Gastroesophageal sphincter (tissue), 4 donors: ENCODE measurements around the gene KRTDAP. TPM values are rescaled to one million over a fixed set of nuclear protein-coding genes. Genes with fewer than 3 reads are reported as not detected.

ENCODE experiments used
- ATAC-seq: fragments of 150-250 bp; one replicate; pipeline ENCODE4 v1.9.1; 2016; ENCODE audit warnings: mild to moderate bottlenecking, moderate library complexity
- H3K27ac ChIP-seq, 4 donors: fragments of 200-600 bp; sonication (generic) in 3 of 4; 1 replicate in 3 of 4; 2 replicates in 1 of 4; pipeline ENCODE4 v1.5.1; 2016 to 2019
- H3K27me3 ChIP-seq: fragments of 200-600 bp; sonication (generic); one replicate; pipeline ENCODE4 v1.5.1; 2019
- H3K36me3 ChIP-seq, 2 donors: fragments of 200-600 bp; sonication (generic); one replicate each; pipeline ENCODE4 v1.5.1; 2019; ENCODE audit warnings: control low read depth in 1 of 2
- H3K4me1 ChIP-seq, 3 donors: fragments of 200-600 bp; sonication (generic); 1 replicate in 2 of 3; 2 replicates in 1 of 3; pipeline ENCODE4 v1.5.1; 2016 to 2019; ENCODE audit warnings: control low read depth in 2 of 3
- H3K4me3 ChIP-seq, 2 donors: fragments of 200-600 bp; sonication (generic); one replicate each; pipeline ENCODE4 v1.5.1; 2019; ENCODE audit warnings: mild to moderate bottlenecking in 1 of 2, moderate library complexity in 1 of 2
- H3K9me3 ChIP-seq, 3 donors: fragments of 200-600 bp; sonication (generic); one replicate each; pipeline ENCODE4 v1.5.1; 2017 to 2019; ENCODE audit warnings: control low read depth in 2 of 3
- CTCF ChIP-seq, 4 experiments: fragments of 200-600 bp in 2 of 4; fragments of 450-650 bp in 2 of 4; sonication (generic) in 1 of 4; IDR thresholded peaks; one replicate each; pipeline ENCODE4 v1.5.1; 2017 to 2019; ENCODE audit warnings: antibody characterized with exemption in 4 of 4, mild to moderate bottlenecking in 2 of 4, moderate library complexity in 2 of 4
- EP300 ChIP-seq: sonication (generic); formaldehyde crosslinking; IDR thresholded peaks from one replicate; pipeline ENCODE4 v1.6.1; 2017; ENCODE audit warnings: antibody characterized with exemption, mild to moderate bottlenecking
- POLR2A ChIP-seq, 2 donors: fragments of 450-650 bp; IDR thresholded peaks; one replicate each; pipeline ENCODE4 v1.6.1; 2017; ENCODE audit warnings: antibody characterized with exemption in 2 of 2, mild to moderate bottlenecking in 2 of 2, moderate library complexity in 1 of 2
- POLR2AphosphoS5 ChIP-seq: sonication (generic); formaldehyde crosslinking; IDR thresholded peaks from one replicate; pipeline ENCODE4 v1.6.1; 2017; ENCODE audit warnings: antibody characterized with exemption
- WGBS, 2 donors: methylation state at CpG; one replicate each; pipeline ENCODE4 v1.1.5; 2018; ENCODE audit warnings: low coverage in 1 of 2; 5-methylcytosine and 5-hydroxymethylcytosine counted together
- total RNA-seq, 4 donors: library from RNA; depleted of rRNA; stranded (reverse); fragments of >200 nt; gene quantifications; one replicate each; pipeline ENCODE4 v1.1.0, GENCODE V29; 2016

Gene KRTDAP
- total RNA-seq, 4 donors from 2014 or later: not detected

GRCh38 chr19:35510626-35510964, 20.3 kb upstream of the KRTDAP start:
- H3K4me1 ChIP-seq: peaks cover 0 to 15% (median 0%) of the 10 kb centered on the region in 3 donors
- H3K27me3 ChIP-seq: peaks cover 85% of the 10 kb centered on the region
- WGBS, 2 donors: 12% methylated on average over 9 of the region's 15 CpGs; no CpG with 5 or more reads in 1 of the 2 donors
- H3K36me3 ChIP-seq: no peaks in the 10 kb centered on the region
- no peak for ATAC-seq
- TF ChIP-seq POLR2AphosphoS5: no peak
- no peak for TF ChIP-seq POLR2A (IDR thresholded peaks at IDR 0.05)
- TF ChIP-seq EP300: no peak
- peak in 1 of 4 experiments; percentile 4 for TF ChIP-seq CTCF (IDR thresholded peaks at IDR 0.05)
- no peaks in the 10 kb centered on the region for H3K9me3 ChIP-seq
- no peak overlapping the region for H3K4me3 ChIP-seq
- H3K27ac ChIP-seq: no peak overlapping the region

DNA sequence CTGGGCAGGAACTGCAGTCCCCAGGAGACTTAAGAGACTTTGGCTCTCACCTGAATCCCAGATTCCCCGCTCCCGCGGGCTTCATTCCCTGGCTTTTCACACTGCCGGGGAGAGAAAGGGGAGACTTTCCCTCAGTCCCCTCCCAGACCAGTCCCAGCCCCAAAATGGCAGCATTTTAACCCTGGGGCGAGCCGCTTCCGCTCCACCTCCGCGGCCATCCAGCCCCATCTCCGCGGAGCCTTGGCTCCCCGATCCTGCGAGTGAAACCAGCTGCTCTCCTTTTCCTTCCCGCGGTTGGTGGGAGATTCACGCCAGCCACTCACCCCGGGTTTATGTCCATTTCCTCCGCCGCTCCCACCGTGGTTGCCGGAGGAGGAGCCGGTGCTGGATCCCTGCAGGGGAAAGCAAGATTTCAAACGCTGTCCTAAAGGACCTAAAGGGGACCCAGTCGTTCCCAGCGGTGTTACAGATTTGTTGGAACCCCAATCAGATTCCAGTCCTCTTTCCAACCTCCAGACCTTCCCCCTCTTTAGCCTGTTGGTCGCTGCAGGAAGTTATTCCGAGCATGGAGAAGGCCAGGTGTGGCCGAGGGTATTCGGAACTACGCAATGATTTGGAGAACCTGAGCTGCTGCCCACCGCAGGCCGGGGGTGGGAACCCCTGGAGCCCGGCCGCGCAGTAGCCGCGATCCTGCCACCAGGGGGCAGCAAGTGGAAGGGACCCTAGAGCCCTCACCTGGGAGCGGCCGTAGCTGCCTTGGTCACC, 19.8 kb upstream of the KRTDAP start:
- H3K4me1 ChIP-seq: peaks cover 0 to 15% (median 0%) of the 10 kb centered on the region in 3 donors
- peak; percentile 79 for ATAC-seq

DNA sequence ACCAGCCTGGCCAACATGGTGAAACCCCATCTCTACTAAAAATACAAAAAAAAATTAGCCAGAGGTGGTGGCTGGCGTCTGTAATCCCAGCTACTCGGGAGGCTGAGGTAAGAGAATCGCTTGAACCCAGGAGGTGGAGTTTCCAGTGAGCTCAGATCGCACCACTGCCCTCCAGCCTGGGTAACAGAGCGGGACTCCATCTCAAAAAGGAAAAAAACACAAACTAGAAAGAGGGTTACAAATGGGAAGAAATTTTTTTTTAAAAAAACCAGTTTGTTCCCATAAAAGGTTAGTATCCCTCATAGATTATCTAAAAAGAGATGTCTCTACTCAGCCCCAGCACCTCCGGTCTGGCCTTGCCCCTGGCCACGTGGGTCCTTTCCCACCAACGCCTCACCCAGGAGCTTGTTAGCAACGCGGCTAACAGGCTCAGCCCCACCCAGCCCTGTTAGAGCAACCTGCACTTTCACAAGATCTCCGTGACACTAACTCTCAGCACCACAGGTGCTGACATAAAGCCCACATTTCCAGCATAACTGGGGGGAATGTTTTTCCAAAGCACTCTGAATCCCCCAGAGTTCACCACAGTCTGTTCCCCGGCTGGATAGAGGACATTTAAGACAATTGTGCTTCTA, 18.9 kb upstream of the KRTDAP start:
- Histone ChIP-seq H3K4me3 (no peak overlapping the region), H3K27ac (peak overlapping the region in 1 of 4 donors; percentile 31)

More for the DNA sequence above, 19.8 kb upstream of the KRTDAP start:
- Histone ChIP-seq H3K36me3 (no peaks in the 10 kb centered on the region), H3K27me3 (peaks cover 79% of the 10 kb centered on the region), H3K27ac (peak overlapping the region in 2 of 4 donors; percentile 31 to 49), H3K4me3 (peak overlapping the region in 1 of 2 donors; percentile 46), H3K9me3 (no peaks in the 10 kb centered on the region)
- TF ChIP-seq EP300 (no peak), POLR2A (IDR thresholded peaks at IDR 0.05) (no peak), CTCF (IDR thresholded peaks at IDR 0.05) (peak in 3 of 4 experiments; percentile 80 to 95 (median 82))
- 0% methylated on average over 1 to 14 of the region's 39 CpGs for WGBS, 2 donors

GRCh38 chr19:35508129-35508528, 17.9 kb upstream of the KRTDAP start:
- no peaks in the 10 kb centered on the region for H3K9me3 ChIP-seq
- H3K4me1 ChIP-seq: peaks cover 0 to 15% (median 0%) of the 10 kb centered on the region in 3 donors
- 81 to 86% methylated on average over 1 to 3 of the region's 3 CpGs for WGBS, 2 donors
- TF ChIP-seq POLR2AphosphoS5 (no peak), POLR2A (IDR thresholded peaks at IDR 0.05) (no peak), CTCF (IDR thresholded peaks at IDR 0.05) (no peak), EP300 (no peak)
- no peaks in the 10 kb centered on the region for H3K36me3 ChIP-seq
- peaks cover 60% of the 10 kb centered on the region for H3K27me3 ChIP-seq
- no peak overlapping the region for H3K4me3 ChIP-seq
- ATAC-seq: no peak
- H3K27ac ChIP-seq: no peak overlapping the region

More for the DNA sequence above, 18.9 kb upstream of the KRTDAP start:
- H3K36me3 ChIP-seq: no peaks in the 10 kb centered on the region
- H3K9me3 ChIP-seq: no peaks in the 10 kb centered on the region
- no peak for ATAC-seq
- WGBS, 2 donors: 12 to 29% methylated on average over 6 to 12 of the region's 12 CpGs
- H3K4me1 ChIP-seq: peaks cover 0 to 15% (median 0%) of the 10 kb centered on the region in 3 donors
- TF ChIP-seq EP300 (no peak), POLR2AphosphoS5 (no peak), POLR2A (IDR thresholded peaks at IDR 0.05) (no peak), CTCF (IDR thresholded peaks at IDR 0.05) (no peak)
- H3K27me3 ChIP-seq: peaks cover 70% of the 10 kb centered on the region
